Ramos (cell line): Measurements from ENCODE around the gene UBE2N.
"Not testable (repeated sequence)": the region's sequence is repeated elsewhere in the genome, so short reads cannot be mapped to it uniquely, and the experiment has no call there.

Source experiments
- in situ Hi-C: fragments of 300-500 bp; cut with MboI; formaldehyde crosslinking; loops from one replicate; pipeline ENCODE4 v1.14.3; 2022; ENCODE audit warnings: low sequenced_read_pairs; ENCODE audit not compliant: unreplicated experiment

The UBE2N gene

GRCh38 chr12:93447555-93448290, 6.0 kb upstream of the UBE2N start:
- in situ Hi-C loops, result no loop called here

- in situ Hi-C loops, result no loop called here
These were observed 1.8 kb upstream of the UBE2N start for GRCh38 chr12:93443576-93443975.

GRCh38 chr12:93442411-93443340, 929 bp upstream of the UBE2N start:
- in situ Hi-C loops, result no loop called here

DNA sequence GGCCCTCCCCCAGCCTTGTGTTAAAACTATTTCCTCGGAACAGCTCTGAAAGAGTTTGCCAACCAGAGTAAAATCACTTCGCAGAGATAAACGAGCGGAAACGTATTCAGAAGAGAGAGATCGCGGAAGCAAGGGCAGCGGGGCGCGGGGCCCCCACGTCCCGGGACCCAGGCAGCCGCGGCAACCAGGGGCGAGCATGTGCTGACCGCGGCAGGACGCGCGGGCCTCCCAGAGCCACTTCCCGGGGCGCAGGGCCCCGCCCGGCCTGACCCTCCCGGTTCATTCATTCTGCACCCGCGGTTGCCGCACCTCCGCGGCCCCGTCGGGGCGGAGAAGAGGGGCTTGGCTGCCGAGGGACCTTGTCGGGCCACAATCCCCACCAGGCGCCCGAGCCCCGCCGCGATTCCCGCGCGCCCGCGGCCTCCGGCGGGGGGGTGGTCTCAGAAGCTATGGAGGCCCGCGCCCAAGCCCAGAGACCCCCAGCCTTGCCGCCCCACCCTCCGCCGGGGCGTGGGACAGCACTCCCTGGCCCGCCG, 598 bp downstream of the UBE2N start:
- in situ Hi-C loops, result no loop called here

- in situ Hi-C loops, result no loop called here
These were observed 1.5 kb downstream of the UBE2N start for GRCh38 chr12:93440043-93440835.

GRCh38 chr12:93438266-93439050, 3.3 kb downstream of the UBE2N start:
- in situ Hi-C loops, result no loop called here

DNA sequence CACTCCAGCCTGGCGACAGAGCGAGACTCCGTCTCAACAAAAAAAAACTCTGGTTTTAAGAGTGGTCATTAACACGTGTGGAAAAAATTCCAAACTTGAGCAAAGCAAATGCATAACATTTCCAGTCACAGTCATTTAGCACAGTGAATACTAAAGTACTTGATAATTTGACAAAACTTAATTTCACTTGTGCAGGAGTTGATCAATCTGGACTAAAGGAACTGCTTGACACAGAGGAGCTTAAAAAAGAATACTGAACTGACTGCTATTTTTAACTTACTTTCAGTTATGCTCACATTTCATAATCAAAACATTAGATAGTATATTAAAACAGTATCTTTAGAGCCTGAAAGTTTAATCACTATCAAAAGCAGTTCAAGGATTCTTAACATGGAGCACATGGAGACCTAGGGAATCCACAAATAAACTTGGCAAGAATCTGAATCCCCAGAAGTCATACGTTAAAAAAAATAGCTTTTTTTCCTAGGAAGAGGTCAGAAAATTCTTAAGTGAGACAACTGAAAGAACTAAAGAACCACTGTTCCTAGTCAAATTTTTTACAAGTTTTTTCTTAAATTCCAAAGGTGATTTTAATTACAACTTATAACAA, 7.4 kb downstream of the UBE2N start:
- in situ Hi-C loops, result no loop called here

- in situ Hi-C loops, result not testable (repeated sequence)
These were observed 9.7 kb downstream of the UBE2N start for GRCh38 chr12:93432031-93432430.

DNA sequence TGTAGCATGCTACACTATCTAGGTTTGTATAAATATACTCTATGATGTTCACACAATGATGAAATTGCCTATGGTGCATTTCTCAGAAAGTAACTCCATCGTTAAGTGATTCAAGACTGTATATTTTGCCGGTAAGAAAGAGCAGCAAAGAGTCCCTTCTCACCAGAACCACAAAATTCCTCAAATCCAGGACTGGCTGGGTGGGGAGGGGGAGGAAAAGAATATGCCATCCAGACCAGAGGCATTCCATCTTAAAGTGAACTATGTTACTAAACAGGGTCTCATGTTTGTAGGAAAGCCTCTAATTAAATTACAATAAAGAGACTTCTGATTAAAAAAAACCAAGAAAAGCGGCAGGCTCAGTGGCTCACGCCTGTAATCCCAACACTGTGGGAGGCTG, 11.5 kb downstream of the UBE2N start:
- in situ Hi-C loops, result no loop called here

DNA sequence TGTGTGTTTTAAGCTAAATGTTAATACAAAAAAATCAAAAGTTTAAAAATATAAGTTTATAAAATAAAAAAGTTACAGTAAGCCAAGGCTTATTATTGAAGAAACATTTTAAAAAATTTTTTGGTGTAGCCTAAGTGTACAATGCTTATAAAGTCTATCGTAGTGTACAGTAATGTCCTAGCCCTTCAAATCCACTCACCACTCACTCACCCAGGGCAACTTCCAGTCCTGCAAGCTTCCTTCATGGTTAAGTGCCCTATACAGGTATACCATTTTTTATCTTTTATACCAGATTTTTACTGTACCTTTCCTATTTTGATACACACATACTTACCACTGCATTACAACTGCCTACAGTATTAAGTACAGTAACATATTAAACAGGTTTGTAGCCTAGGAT, 11.9 kb downstream of the UBE2N start:
- in situ Hi-C loops, result no loop called here

GRCh38 chr12:93429448-93429847, 12.3 kb downstream of the UBE2N start:
- in situ Hi-C loops, result no loop called here

DNA sequence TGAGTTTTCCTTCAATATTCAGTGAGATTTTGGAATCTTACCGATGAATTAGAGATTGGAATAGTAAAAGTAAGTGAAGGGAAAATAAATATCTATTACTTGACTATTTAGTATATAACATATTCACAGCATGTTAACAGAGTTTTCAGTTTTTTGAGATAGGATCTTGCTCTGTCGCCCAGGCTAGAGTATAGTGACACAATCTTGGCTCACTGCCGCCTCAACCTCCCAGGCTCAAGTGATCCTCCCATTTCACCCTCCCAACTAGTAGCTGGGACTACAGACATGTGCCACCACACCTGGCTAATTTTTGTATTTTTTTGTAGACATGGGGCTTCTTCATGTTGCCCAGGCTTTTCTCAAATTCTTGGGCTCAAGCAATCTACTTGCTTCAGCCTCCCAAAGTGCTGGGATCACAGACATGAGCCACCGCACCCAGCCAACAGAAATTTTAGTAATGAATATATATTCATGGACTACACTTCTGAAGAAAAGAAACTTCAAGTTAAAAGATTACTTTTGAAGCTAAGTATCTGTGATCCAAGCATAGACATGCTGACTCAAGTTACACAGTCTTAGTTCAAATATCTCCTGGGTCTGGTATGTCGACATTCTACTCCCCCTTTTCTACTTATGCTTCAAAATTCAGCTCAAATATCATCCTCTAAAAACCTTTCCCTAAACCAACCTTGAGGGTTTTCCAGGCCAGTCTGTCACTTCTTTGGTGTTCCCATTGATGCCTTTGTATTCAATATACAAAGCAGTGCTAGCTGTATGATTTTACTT, 13.8 kb downstream of the UBE2N start:
- in situ Hi-C loops, result no loop called here

DNA sequence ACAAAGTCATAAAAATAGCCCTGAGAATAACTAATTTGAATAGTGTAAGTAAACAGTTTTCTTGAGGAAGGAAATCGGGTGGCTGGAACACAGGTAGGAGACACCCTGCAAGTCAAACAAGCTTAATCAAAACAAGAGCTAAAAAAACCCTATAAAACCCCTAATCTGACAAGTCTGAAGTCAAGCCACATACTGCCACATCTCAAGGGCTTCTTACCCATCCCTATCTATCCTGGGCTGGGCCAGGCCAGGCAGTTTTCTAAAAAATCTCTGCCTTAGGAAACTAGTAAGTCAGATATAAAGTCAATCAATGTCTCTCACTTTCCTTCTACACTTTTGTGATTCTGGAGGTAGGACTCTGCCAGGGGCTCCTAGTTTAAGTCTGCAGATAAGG, 15.3 kb downstream of the UBE2N start:
- in situ Hi-C loops, result no loop called here

DNA sequence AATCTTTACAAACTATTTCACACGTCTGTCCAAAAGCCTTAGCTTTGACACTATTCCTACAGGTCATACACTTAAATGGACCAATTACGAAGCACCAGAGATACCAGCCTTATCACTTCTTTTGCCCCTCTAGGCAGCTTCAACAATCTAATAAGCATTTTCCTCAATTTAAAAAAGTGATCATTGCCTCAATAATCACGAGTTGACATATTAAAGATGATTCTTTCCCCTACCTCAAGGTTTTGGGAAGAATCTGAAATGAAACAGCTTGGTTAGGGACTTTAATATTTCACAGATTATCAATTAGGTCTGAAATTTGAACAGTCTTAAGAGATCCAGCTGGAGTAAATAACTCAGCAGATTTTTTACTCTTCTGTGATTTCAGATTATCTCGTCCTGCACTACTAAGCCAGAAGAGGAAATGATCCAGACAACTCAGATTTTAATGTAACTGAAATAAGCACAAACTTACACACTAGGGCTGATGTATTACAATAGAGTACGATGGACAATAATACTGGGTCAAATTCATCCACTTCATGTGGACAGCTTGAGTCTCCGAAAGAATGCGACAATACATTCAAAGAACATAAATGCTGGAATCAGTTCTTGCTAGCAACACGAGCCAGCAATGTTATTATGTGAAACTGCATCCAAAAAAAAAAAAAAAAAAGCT, 15.9 kb downstream of the UBE2N start:
- in situ Hi-C loops, result no loop called here

- in situ Hi-C loops, result no loop called here
These were observed 19.7 kb downstream of the UBE2N start for GRCh38 chr12:93422050-93422449.

GRCh38 chr12:93419388-93420034, 22.2 kb downstream of the UBE2N start:
- in situ Hi-C loops, result no loop called here

GRCh38 chr12:93417967-93418480, 23.7 kb downstream of the UBE2N start:
- in situ Hi-C loops, result no loop called here
